HG03571 (cell line): ENCODE results near the gene ALOX5AP.

Experiments
- ATAC-seq: cut with Tn5 transposase; IDR thresholded peaks from one replicate; pipeline ENCODE4 v1.9.1; 2021; ENCODE audit not compliant: unreplicated experiment

Gene ALOX5AP

DNA sequence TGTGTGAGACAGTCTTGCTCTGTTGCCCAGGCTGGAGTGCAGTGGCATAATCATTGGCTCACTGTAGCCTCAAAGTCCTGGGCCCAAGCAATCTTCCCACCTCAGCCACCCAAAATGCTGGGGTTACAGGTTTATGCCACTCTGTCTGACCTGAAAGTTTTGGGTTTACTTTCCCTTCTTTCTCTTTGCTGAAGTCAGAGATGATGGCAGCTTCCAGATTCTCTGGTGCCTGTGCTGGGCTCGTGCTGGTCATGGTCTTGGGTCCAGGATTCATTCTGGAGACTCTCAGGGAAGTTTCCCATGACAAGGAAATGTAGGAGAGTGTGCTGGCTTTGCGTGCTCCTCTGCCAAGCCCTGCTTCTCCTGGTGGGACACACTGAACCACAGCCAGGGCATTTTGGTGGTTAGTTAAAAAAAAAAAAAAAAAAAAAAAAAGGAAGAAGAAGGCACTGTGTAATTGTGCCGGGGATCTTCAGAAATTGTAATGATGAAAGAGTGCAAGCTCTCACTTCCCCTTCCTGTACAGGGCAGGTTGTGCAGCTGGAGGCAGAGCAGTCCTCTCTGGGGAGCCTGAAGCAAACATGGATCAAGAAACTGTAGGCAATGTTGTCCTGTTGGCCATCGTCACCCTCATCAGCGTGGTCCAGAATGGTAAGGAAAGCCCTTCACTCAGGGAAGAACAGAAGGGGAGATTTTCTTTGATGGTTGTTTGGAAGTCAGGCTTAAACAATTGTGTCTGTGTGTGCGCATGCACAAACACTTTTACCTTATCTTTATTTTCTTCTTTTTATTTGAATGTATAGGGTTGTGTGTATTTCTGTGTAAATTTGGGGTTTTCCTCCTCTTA, at the start of gene ALOX5AP:
TSS of gene ALOX5AP (plus strand) at position 519 of the 847 bp plus-strand sequence. CDS start at position 582, 63 bp downstream.
- peak; percentile 59 for ATAC-seq

DNA sequence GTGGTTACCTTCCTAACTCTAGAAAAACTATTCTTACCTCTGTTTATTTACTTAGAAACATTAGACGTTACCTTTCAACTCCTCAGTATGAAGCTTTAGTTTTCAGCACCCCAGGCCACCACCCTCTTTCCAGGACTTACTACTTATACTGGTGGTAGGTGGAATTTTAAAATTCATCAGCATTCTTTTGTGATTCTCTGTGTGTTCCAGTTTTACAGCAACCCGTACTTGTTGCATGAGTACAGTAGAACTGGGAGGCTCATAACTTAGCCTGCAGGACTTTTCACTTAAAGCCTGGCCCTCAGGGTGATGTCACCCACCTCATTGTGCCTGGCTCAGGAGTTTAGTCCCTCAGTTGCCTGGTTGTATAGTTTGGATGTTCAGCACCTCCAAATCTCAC, 49.4 kb upstream of the ALOX5AP start:
- no peak for ATAC-seq

GRCh38 chr13:30687601-30688000, 47.7 kb upstream of the ALOX5AP start:
- no peak for ATAC-seq

- no peak for ATAC-seq
Observed at GRCh38 chr13:30689752-30690151, 45.6 kb upstream of the ALOX5AP start.

GRCh38 chr13:30690282-30691188, 44.8 kb upstream of the ALOX5AP start:
- ATAC-seq = no peak

DNA sequence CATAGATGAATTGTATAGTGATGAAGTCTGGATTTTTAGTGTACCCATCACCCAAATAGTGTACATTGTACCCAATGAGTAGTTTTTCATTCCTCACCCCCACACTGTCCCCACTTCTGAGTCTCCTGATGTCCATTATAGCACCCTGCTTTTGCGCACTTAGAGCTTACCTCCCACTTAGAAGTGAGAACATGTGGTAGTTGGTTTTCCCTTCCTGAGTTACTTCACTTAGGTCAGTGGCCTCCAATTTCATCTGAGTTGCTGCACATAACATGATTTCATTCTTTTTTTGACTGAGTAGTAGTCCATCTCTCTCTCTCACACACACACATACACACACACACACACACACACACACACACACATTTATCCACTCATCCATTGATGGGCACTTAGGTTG, 43.2 kb upstream of the ALOX5AP start:
- no peak for ATAC-seq

- ATAC-seq = peak; percentile 62
Observed at GRCh38 chr13:30696278-30697176, 38.8 kb upstream of the ALOX5AP start.

GRCh38 chr13:30697177-30697953, 38.0 kb upstream of the ALOX5AP start:
- no peak for ATAC-seq

DNA sequence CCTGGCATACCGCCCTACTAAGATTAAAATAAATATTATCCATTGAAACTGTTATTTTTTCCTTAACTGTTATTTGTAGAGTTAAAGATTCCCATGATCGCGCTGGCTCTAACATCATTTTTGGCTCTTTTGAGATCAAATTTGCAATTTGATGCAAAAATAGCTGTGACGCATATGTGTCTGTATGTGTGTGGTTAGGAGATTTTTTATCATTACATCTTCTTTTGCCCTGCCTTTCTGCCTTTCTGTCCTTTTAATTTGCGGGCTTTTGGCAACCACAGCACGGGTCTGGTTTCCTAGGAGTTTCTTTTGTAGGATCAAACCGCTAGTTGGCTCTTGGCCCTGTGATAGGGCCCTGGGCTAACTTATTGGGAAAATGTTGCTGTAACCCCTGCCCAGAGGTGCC, 37.3 kb upstream of the ALOX5AP start:
- no peak for ATAC-seq

GRCh38 chr13:30698488-30699005, 36.8 kb upstream of the ALOX5AP start:
- ATAC-seq = no peak

DNA sequence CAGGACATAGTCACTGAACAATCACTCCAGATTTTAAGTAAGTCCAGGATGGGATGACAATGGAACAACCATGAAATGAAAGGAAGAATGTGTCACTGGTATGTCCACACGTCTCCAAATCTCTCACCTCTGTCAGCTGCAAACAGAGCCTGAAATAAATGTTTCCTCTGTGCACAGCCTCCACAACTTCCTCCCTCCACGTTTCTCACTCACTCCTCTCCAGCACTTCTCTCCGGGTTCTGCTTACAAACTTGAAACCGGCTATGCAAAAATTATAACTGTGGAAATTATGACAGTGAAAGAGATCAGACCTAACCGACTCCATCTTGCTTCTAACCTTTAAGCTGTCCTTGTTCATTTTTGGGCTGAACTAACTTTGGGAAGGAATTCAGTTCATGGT, 35.0 kb upstream of the ALOX5AP start:
- ATAC-seq = no peak

DNA sequence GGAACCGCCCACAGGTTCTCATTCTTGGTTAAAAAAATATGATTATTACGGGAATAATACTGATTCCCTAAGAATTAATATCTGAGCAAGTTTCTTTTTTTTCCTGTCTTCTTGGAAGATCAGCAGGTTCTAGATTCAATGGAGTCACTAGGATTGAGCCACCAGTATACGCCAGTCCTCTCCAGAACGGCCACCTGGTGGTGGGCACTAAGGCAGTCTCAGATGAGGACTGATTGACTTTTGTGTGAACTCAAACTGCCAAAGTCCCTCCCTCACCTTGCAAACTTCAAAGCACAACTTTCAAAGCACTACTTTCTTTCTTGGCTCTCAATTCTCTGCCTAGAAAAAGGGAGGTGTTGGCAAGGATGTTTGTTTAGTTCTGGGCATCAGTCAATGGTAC, 33.3 kb upstream of the ALOX5AP start:
- no peak for ATAC-seq

DNA sequence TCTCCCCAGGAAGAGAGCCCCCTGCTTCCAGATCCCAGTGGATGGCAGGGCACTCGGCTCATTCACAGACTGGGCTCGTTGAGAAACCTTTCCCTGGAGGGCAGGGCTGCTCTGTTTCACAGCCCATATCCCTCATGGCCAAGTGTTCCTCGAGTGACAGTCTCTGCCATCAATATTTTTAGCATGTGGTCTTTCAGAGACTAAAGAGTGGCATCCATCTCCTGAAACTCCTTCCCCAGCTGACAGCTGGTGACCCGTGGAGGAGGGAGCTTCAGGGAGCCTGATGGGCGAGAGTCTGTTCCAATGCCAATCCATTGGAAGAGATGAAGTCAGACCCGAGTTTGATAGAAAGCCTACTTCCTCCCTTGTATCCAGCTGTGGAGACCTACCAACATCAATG, 30.7 kb upstream of the ALOX5AP start:
- no peak for ATAC-seq

DNA sequence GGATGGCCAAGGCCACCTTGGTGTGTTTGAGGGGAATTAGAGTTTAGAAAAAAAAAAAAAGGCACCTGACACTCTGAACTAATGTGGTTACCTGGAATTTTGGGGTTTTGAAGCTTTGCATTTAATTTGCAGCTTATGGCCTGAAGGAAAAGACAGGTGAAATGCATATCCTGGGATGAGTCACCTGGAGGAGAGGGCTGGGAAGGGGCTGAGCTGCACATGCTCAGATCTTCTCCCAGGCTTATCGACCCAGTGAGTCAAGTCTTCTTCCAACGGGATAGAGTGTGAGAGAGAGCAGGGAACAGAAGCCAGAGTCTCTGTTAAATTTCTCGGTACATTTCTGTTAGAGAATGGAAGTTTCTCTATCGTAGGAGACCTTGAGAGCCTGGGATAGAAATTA, 29.7 kb upstream of the ALOX5AP start:
- no peak for ATAC-seq

- no peak for ATAC-seq
Observed at GRCh38 chr13:30708541-30708940, 26.8 kb upstream of the ALOX5AP start.

- no peak for ATAC-seq
Observed at GRCh38 chr13:30710442-30710841, 24.9 kb upstream of the ALOX5AP start.

DNA sequence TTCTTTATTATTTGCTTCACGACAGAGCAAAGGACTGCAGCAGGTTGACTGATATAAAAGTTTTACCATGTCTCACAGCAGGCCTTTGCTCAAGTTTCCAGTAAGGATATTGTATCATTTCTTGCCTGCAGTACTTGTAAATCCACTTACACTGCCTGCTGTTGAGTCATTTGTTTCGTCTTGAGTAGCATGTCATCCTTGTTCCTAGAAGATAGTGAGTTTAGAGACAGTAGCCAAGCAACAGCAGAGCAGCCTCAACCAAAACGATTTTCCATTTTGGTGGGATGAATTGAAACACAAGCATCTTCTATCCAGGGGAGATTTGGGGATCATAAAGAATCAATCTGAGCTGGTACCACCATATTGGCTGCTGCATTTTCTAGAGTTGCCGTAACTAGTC, 24.0 kb upstream of the ALOX5AP start:
- no peak for ATAC-seq

GRCh38 chr13:30711837-30712236, 23.5 kb upstream of the ALOX5AP start:
- ATAC-seq = no peak

DNA sequence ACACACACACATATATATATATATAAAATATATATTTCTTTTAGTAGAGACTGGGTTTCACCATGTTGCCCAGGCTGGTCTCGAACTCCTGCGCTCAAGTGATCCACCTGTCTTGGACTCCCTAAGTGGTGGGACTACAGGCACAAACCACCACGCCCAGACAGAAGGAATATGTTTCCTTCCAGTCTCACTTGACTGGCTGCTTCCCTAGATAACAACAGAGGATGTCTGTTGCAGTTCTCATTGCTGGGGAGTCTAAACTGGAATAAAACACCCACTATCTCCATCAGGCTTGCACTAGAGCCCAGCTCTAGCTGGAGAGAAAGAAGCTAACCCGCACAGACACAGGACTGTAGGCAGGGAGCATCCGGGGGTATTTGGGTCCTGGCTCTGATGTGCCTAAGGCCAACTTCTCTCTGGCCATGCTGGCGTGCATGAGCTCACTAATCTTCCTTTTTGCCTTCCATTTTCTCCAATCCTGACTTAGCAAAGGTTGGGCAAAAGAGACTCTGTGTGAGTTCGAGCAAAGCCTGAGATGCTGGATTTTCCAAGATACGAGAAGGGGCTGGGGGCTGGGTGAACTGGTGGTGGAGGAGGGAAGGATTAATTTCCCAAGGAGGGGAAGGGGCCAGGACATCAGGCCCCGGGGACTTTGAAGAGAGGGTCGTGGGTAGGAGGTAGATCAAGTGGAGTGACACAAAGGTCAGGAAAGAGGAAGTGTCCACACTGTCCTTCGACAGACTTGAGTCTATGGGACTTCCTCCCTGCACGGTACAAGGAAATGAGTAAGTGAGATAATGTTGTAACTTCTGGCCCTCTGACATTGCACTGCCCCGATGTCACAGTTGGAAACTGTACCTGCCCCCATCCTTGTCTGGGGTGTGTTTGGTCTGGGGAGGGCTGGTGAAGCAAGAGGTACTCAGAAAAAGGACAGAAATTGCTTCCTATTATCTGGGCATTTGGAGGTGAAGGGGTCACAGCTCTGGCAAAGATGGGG, 22.5 kb upstream of the ALOX5AP start:
- ATAC-seq = no peak
